Non-pigmented ciliary epithelial cell (primary cell): Measurements from ENCODE around the gene ICAM4.

Source experiments
- DNase-seq: peaks from one replicate; pipeline ENCODE4 v3.0.0-alpha.2; 2010; ENCODE audit warnings: low read depth

Gene ICAM4

GRCh38 chr19:10291554-10292205, 4.9 kb downstream of the ICAM4 start:
- DNase-seq: no peak

- no peak for DNase-seq
Measured at GRCh38 chr19:10292206-10292788, 5.5 kb downstream of the ICAM4 start.

GRCh38 chr19:10292789-10293636, 6.3 kb downstream of the ICAM4 start:
- DNase-seq: no peak

- DNase-seq: no peak
Measured at GRCh38 chr19:10293637-10294367, 7.0 kb downstream of the ICAM4 start.

GRCh38 chr19:10294368-10294697, 7.6 kb downstream of the ICAM4 start:
- DNase-seq: no peak

- no peak for DNase-seq
Measured at GRCh38 chr19:10295305-10295846, 8.6 kb downstream of the ICAM4 start.

- DNase-seq: no peak
Measured at GRCh38 chr19:10295847-10296591, 9.3 kb downstream of the ICAM4 start.

GRCh38 chr19:10299545-10300458, 13.0 kb downstream of the ICAM4 start:
- no peak for DNase-seq

GRCh38 chr19:10305139-10305806, 18.5 kb downstream of the ICAM4 start:
- no peak for DNase-seq

- DNase-seq: no peak
Measured at GRCh38 chr19:10306327-10306726, 19.6 kb downstream of the ICAM4 start.

GRCh38 chr19:10309423-10309822, 22.7 kb downstream of the ICAM4 start, which contains the start of gene ZGLP1:
TSS of gene ZGLP1 (minus strand) at chr19:10309815.
- no peak for DNase-seq

GRCh38 chr19:10315335-10316214, 28.8 kb downstream of the ICAM4 start, which contains the start of gene FDX2:
TSS of gene FDX2 (minus strand) at chr19:10316015. CDS start at chr19:10315996, 19 bp downstream.
- no peak for DNase-seq

GRCh38 chr19:10316229-10317044, 29.7 kb downstream of the ICAM4 start:
- no peak for DNase-seq

- DNase-seq: no peak
Measured at GRCh38 chr19:10317045-10317856, 30.5 kb downstream of the ICAM4 start.

GRCh38 chr19:10317857-10318462, 31.2 kb downstream of the ICAM4 start:
- no peak for DNase-seq
